WTC11 (cell line): ENCODE measurements around the gene ETF1. TPM values are rescaled to one million over a fixed set of nuclear protein-coding genes. Genes with fewer than 3 reads are reported as not detected.
A peak's percentile ranks its signal among the peaks of the same experiment; 100 is the strongest.

ENCODE experiments used
- ATAC-seq: fragments of 200-7000 bp; cut with Tn5 transposase; 2 replicates; pipeline ENCODE4 v1.10.0; 2021; ENCODE audit warnings: mild to moderate bottlenecking, moderate library complexity
- CTCF ChIA-PET: fragments of 300-600 bp; sonication (Branson Sonifier 250); formaldehyde crosslinking; loops from one replicate; lab custom pipeline; 2021; ENCODE audit warnings: antibody characterized with exemption; lab: Charles Lee
- POLR2A ChIA-PET: fragments of 350-600 bp; sonication (Branson Sonifier 250); formaldehyde crosslinking; loops from one replicate; lab custom pipeline; 2021; ENCODE audit warnings: antibody characterized with exemption; lab: Charles Lee
- DNase-seq: peaks from one replicate; pipeline ENCODE4 v3.0.0; 2021; ENCODE audit warnings: low spot score
- H3K27ac Mint-ChIP-seq: 2 replicates; pipeline ENCODE4 v1.8.0; 2021; ENCODE audit warnings: mixed read lengths
- H3K27me3 Mint-ChIP-seq: 2 replicates; pipeline ENCODE4 v1.8.0; 2021; ENCODE audit warnings: low read depth, mild to moderate bottlenecking, moderate library complexity, mixed read lengths
- H3K36me3 Mint-ChIP-seq: 2 replicates; pipeline ENCODE4 v1.8.0; 2021; ENCODE audit warnings: mixed read lengths
- H3K4me1 Mint-ChIP-seq: 2 replicates; pipeline ENCODE4 v1.8.0; 2022; ENCODE audit warnings: mixed read lengths
- H3K4me3 Mint-ChIP-seq: 2 replicates; pipeline ENCODE4 v1.8.0; 2021; ENCODE audit warnings: mild to moderate bottlenecking, moderate library complexity, mixed read lengths
- H3K9me3 Mint-ChIP-seq: 2 replicates; pipeline ENCODE4 v1.8.0; 2021; ENCODE audit warnings: mixed read lengths
- ATF1 ChIP-seq: sonication (generic); formaldehyde crosslinking; IDR thresholded peaks from 2 replicates; pipeline ENCODE4 v1.8.1; 2023; ENCODE audit warnings: mild to moderate bottlenecking, moderate library complexity, missing genetic modification reagents
- EMX1 ChIP-seq: fragments of 250-450 bp; sonication (Bioruptor Pico); IDR thresholded peaks from 2 replicates; pipeline ENCODE4 v1.8.0; 2021; ENCODE audit warnings: mild to moderate bottlenecking
- ETV6 ChIP-seq: sonication (generic); formaldehyde crosslinking; IDR thresholded peaks from 2 replicates; pipeline ENCODE4 v1.8.1; 2022; ENCODE audit warnings: mild to moderate bottlenecking, missing genetic modification reagents
- FOXK1 ChIP-seq: sonication (generic); formaldehyde crosslinking; IDR thresholded peaks from 2 replicates; pipeline ENCODE4 v1.8.0; 2022; ENCODE audit warnings: mild to moderate bottlenecking, moderate library complexity, missing genetic modification reagents
- GABPB1 ChIP-seq: sonication (generic); formaldehyde crosslinking; IDR thresholded peaks from 2 replicates; pipeline ENCODE4 v1.8.1; 2023; ENCODE audit warnings: mild to moderate bottlenecking, missing genetic modification reagents
- GTF2I ChIP-seq: fragments of 250-450 bp; sonication (Bioruptor Pico); conservative IDR thresholded peaks from 2 replicates; pipeline ENCODE4 v1.4.0; 2021; ENCODE audit warnings: mild to moderate bottlenecking
- NR2C2 ChIP-seq: sonication (generic); formaldehyde crosslinking; IDR thresholded peaks from 2 replicates; pipeline ENCODE4 v1.8.0; 2022; ENCODE audit warnings: mild to moderate bottlenecking, missing genetic modification reagents
- NR3C1 ChIP-seq: sonication (generic); formaldehyde crosslinking; conservative IDR thresholded peaks from 2 replicates; pipeline ENCODE4 v1.8.1; 2023; ENCODE audit warnings: low read depth, mild to moderate bottlenecking, missing genetic modification reagents
- OVOL2 ChIP-seq: fragments of 250-450 bp; sonication (Bioruptor Pico); IDR thresholded peaks from 2 replicates; pipeline ENCODE4 v1.9.0; 2021; ENCODE audit warnings: mild to moderate bottlenecking, borderline replicate concordance
- SP1 ChIP-seq: sonication (generic); formaldehyde crosslinking; conservative IDR thresholded peaks from 2 replicates; pipeline ENCODE4 v1.8.1; 2022; ENCODE audit warnings: missing genetic modification reagents
- TEAD4 ChIP-seq: sonication (generic); formaldehyde crosslinking; IDR thresholded peaks from 2 replicates; pipeline ENCODE4 v1.8.0; 2022; ENCODE audit warnings: mild to moderate bottlenecking, missing genetic modification reagents
- ZNF138 ChIP-seq: sonication (generic); formaldehyde crosslinking; conservative IDR thresholded peaks from 2 replicates; pipeline ENCODE4 v1.8.1; 2022; ENCODE audit warnings: mild to moderate bottlenecking, moderate library complexity, missing genetic modification reagents
- ZNF416 ChIP-seq: fragments of 250-450 bp; sonication (Bioruptor Pico); IDR thresholded peaks from 2 replicates; pipeline ENCODE4 v1.9.0; 2021; ENCODE audit warnings: mild to moderate bottlenecking, inconsistent platforms
- total RNA-seq: library from RNA; stranded (reverse); gene quantifications from 3 replicates; pipeline ENCODE4 v1.2.3, GENCODE V29; 2021
- TF ChIP-seq, protein P1 (sequence below): sonication (generic); formaldehyde crosslinking; IDR thresholded peaks from 2 replicates; pipeline ENCODE4 v1.8.1; 2023; ENCODE audit warnings: mild to moderate bottlenecking, moderate library complexity, missing genetic modification reagents
- TF ChIP-seq, protein P2 (sequence below): fragments of 250-450 bp; sonication (Bioruptor Pico); IDR thresholded peaks from 2 replicates; pipeline ENCODE4 v1.9.0; 2021; ENCODE audit warnings: moderate library complexity, mild to moderate bottlenecking, inconsistent platforms, borderline replicate concordance
- TF ChIP-seq, protein P3 (sequence below): sonication (generic); formaldehyde crosslinking; IDR thresholded peaks from 2 replicates; pipeline ENCODE4 v1.8.0; 2022; ENCODE audit warnings: mild to moderate bottlenecking, missing genetic modification reagents
- TF ChIP-seq, protein P4 (sequence below): sonication (generic); formaldehyde crosslinking; conservative IDR thresholded peaks from 2 replicates; pipeline ENCODE4 v1.8.1; 2023; ENCODE audit warnings: mild to moderate bottlenecking, low read depth, missing genetic modification reagents, moderate library complexity
- TF ChIP-seq, protein P5 (sequence below): sonication (generic); formaldehyde crosslinking; IDR thresholded peaks from 2 replicates; pipeline ENCODE4 v1.8.1; 2022; ENCODE audit warnings: missing genetic modification reagents, borderline replicate concordance
- TF ChIP-seq, protein P6 (sequence below): sonication (generic); formaldehyde crosslinking; IDR thresholded peaks from 2 replicates; pipeline ENCODE4 v1.8.0; 2022; ENCODE audit warnings: mild to moderate bottlenecking, missing genetic modification reagents
- TF ChIP-seq, protein P7 (sequence below): fragments of 250-450 bp; sonication (Bioruptor Pico); IDR thresholded peaks from 2 replicates; pipeline ENCODE4 v1.9.0; 2021; ENCODE audit warnings: mild to moderate bottlenecking, borderline replicate concordance

The ETF1 gene
- total RNA-seq, 1 experiment from 2014 or later: 137 TPM

DNA sequence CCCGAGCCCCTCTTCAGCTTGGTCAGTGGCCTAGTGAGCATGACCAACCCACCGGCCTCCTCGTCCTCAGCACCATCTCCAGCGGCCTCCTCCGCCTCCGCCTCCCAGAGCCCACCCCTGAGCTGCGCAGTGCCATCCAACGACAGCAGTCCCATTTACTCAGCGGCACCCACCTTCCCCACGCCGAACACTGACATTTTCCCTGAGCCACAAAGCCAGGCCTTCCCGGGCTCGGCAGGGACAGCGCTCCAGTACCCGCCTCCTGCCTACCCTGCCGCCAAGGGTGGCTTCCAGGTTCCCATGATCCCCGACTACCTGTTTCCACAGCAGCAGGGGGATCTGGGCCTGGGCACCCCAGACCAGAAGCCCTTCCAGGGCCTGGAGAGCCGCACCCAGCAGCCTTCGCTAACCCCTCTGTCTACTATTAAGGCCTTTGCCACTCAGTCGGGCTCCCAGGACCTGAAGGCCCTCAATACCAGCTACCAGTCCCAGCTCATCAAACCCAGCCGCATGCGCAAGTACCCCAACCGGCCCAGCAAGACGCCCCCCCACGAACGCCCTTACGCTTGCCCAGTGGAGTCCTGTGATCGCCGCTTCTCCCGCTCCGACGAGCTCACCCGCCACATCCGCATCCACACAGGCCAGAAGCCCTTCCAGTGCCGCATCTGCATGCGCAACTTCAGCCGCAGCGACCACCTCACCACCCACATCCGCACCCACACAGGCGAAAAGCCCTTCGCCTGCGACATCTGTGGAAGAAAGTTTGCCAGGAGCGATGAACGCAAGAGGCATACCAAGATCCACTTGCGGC, 75.9 kb downstream of the ETF1 start (continued):
- no peak for TF ChIP-seq NR3C1

DNA sequence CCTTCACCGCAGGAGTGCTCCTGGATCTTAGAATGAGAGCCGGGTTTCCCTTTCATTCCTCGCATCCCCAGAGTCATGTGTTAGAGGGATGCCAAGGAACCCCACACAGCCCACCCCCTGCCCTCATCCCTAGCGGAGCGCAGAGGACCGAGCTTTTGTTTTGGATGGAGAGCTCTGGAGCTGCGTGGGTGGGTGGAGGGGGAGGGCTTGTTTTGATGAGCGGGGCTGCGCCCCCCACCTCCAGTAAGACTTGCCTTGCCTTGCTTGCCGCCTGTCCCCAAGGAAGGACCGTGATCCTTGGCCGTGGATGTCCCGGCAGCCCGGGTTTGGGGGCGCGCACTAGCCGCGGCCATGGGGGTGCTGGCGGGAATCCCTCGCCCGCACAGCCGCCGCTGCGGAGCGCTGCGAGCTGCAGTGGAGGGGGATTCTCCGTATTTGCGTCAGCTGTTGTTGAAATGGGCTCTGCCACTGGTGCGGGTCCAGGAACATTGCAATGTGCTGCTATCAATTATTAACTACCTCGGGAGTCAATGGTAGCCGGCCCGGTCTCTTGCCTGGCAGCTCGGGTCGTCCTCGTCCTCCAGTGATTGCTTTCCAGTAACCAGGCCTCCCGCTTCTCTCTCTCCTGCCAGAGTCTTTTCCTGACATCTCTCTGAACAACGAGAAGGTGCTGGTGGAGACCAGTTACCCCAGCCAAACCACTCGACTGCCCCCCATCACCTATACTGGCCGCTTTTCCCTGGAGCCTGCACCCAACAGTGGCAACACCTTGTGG, 76.7 kb downstream of the ETF1 start:
- POLR2A ChIA-PET: interaction anchor here (1.1 to 3.3 kb wide), 7 partner anchors 15 to 113 kb away, joined by 3 to 28 read pairs (median 13); partner anchors contain the start of genes ETF1 and HSPA9
- TF ChIP-seq, protein P1, sequence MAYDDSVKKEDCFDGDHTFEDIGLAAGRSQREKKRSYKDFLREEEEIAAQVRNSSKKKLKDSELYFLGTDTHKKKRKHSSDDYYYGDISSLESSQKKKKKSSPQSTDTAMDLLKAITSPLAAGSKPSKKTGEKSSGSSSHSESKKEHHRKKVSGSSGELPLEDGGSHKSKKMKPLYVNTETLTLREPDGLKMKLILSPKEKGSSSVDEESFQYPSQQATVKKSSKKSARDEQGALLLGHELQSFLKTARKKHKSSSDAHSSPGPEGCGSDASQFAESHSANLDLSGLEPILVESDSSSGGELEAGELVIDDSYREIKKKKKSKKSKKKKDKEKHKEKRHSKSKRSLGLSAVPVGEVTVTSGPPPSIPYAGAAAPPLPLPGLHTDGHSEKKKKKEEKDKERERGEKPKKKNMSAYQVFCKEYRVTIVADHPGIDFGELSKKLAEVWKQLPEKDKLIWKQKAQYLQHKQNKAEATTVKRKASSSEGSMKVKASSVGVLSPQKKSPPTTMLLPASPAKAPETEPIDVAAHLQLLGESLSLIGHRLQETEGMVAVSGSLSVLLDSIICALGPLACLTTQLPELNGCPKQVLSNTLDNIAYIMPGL (CRISPR knock-in tag): no peak
- TF ChIP-seq ZNF138 (CRISPR knock-in tag) (no peak), ATF1 (CRISPR knock-in tag) (no peak), ETV6 (0 out of 2 replicates have a peak, but pooled peaks have one; percentile 51), NR2C2 (CRISPR knock-in tag) (no peak), GABPB1 (CRISPR knock-in tag) (peak; percentile 68; the same call in 1 of the 2 replicates), GTF2I (CRISPR knock-in tag) (no peak), OVOL2 (no peak), FOXK1 (no peak), TEAD4 (CRISPR knock-in tag) (no peak), ZNF416 (CRISPR knock-in tag) (no peak; the same call in 1 of the 2 replicates), SP1 (CRISPR knock-in tag) (no peak), EMX1 (CRISPR knock-in tag) (peak; percentile 85)
- TF ChIP-seq, protein P2, sequence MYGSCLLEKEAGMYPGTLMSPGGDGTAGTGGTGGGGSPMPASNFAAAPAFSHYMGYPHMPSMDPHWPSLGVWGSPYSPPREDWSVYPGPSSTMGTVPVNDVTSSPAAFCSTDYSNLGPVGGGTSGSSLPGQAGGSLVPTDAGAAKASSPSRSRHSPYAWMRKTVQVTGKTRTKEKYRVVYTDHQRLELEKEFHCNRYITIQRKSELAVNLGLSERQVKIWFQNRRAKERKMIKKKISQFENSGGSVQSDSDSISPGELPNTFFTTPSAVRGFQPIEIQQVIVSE (CRISPR knock-in tag): no peak
- TF ChIP-seq, protein P3, sequence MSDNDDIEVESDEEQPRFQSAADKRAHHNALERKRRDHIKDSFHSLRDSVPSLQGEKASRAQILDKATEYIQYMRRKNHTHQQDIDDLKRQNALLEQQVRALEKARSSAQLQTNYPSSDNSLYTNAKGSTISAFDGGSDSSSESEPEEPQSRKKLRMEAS: no peak
- TF ChIP-seq, protein P4, sequence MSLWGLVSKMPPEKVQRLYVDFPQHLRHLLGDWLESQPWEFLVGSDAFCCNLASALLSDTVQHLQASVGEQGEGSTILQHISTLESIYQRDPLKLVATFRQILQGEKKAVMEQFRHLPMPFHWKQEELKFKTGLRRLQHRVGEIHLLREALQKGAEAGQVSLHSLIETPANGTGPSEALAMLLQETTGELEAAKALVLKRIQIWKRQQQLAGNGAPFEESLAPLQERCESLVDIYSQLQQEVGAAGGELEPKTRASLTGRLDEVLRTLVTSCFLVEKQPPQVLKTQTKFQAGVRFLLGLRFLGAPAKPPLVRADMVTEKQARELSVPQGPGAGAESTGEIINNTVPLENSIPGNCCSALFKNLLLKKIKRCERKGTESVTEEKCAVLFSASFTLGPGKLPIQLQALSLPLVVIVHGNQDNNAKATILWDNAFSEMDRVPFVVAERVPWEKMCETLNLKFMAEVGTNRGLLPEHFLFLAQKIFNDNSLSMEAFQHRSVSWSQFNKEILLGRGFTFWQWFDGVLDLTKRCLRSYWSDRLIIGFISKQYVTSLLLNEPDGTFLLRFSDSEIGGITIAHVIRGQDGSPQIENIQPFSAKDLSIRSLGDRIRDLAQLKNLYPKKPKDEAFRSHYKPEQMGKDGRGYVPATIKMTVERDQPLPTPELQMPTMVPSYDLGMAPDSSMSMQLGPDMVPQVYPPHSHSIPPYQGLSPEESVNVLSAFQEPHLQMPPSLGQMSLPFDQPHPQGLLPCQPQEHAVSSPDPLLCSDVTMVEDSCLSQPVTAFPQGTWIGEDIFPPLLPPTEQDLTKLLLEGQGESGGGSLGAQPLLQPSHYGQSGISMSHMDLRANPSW (CRISPR knock-in tag): no peak
- TF ChIP-seq, protein P5, sequence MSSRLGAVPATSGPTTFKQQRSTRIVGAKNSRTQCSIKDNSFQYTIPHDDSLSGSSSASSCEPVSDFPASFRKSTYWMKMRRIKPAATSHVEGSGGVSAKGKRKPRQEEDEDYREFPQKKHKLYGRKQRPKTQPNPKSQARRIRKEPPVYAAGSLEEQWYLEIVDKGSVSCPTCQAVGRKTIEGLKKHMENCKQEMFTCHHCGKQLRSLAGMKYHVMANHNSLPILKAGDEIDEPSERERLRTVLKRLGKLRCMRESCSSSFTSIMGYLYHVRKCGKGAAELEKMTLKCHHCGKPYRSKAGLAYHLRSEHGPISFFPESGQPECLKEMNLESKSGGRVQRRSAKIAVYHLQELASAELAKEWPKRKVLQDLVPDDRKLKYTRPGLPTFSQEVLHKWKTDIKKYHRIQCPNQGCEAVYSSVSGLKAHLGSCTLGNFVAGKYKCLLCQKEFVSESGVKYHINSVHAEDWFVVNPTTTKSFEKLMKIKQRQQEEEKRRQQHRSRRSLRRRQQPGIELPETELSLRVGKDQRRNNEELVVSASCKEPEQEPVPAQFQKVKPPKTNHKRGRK: no peak
- TF ChIP-seq, protein P6, sequence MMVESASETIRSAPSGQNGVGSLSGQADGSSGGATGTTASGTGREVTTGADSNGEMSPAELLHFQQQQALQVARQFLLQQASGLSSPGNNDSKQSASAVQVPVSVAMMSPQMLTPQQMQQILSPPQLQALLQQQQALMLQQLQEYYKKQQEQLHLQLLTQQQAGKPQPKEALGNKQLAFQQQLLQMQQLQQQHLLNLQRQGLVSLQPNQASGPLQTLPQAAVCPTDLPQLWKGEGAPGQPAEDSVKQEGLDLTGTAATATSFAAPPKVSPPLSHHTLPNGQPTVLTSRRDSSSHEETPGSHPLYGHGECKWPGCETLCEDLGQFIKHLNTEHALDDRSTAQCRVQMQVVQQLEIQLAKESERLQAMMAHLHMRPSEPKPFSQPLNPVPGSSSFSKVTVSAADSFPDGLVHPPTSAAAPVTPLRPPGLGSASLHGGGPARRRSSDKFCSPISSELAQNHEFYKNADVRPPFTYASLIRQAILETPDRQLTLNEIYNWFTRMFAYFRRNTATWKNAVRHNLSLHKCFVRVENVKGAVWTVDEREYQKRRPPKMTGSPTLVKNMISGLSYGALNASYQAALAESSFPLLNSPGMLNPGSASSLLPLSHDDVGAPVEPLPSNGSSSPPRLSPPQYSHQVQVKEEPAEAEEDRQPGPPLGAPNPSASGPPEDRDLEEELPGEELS (CRISPR knock-in tag): no peak
- TF ChIP-seq, protein P7, sequence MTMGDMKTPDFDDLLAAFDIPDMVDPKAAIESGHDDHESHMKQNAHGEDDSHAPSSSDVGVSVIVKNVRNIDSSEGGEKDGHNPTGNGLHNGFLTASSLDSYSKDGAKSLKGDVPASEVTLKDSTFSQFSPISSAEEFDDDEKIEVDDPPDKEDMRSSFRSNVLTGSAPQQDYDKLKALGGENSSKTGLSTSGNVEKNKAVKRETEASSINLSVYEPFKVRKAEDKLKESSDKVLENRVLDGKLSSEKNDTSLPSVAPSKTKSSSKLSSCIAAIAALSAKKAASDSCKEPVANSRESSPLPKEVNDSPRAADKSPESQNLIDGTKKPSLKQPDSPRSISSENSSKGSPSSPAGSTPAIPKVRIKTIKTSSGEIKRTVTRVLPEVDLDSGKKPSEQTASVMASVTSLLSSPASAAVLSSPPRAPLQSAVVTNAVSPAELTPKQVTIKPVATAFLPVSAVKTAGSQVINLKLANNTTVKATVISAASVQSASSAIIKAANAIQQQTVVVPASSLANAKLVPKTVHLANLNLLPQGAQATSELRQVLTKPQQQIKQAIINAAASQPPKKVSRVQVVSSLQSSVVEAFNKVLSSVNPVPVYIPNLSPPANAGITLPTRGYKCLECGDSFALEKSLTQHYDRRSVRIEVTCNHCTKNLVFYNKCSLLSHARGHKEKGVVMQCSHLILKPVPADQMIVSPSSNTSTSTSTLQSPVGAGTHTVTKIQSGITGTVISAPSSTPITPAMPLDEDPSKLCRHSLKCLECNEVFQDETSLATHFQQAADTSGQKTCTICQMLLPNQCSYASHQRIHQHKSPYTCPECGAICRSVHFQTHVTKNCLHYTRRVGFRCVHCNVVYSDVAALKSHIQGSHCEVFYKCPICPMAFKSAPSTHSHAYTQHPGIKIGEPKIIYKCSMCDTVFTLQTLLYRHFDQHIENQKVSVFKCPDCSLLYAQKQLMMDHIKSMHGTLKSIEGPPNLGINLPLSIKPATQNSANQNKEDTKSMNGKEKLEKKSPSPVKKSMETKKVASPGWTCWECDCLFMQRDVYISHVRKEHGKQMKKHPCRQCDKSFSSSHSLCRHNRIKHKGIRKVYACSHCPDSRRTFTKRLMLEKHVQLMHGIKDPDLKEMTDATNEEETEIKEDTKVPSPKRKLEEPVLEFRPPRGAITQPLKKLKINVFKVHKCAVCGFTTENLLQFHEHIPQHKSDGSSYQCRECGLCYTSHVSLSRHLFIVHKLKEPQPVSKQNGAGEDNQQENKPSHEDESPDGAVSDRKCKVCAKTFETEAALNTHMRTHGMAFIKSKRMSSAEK (CRISPR knock-in tag): 0 out of 2 replicates have a peak, but pooled peaks have one; percentile 75

More for the DNA sequence above, 76.7 kb downstream of the ETF1 start:
- H3K4me3 Mint-ChIP-seq: peak overlapping the region; percentile 72
- H3K9me3 Mint-ChIP-seq: no peaks in the 10 kb centered on the region
- ATAC-seq (no peak), DNase-seq (no peak)
- peaks cover 34% of the 10 kb centered on the region for H3K27me3 Mint-ChIP-seq
- H3K4me1 Mint-ChIP-seq: 0 out of 2 replicates have a peak, but pooled peaks cover 5% of the 10 kb centered on the region
- CTCF ChIA-PET: interaction anchor here (0.9 to 13.9 kb wide), 8 partner anchors 11 to 114 kb away, joined by 3 to 254 read pairs (median 7); partner anchors contain the start of gene ETF1
- H3K27ac Mint-ChIP-seq: no peak overlapping the region
- peaks cover 22% of the 10 kb centered on the region for H3K36me3 Mint-ChIP-seq
